Measurements from ENCODE around the gene HECW1.

HECW1 gene

GRCh38 chr7:43273939-43274719 lies 161.7 kb downstream of the HECW1 start:
- no peak for DNase-seq

GRCh38 chr7:43274752-43275151 lies 162.3 kb downstream of the HECW1 start:
- DNase-seq, result no peak

GRCh38 chr7:43276547-43276946 lies 164.1 kb downstream of the HECW1 start:
- no peak for DNase-seq

GRCh38 chr7:43278088-43278644 lies 165.7 kb downstream of the HECW1 start:
- no peak for DNase-seq

DNA sequence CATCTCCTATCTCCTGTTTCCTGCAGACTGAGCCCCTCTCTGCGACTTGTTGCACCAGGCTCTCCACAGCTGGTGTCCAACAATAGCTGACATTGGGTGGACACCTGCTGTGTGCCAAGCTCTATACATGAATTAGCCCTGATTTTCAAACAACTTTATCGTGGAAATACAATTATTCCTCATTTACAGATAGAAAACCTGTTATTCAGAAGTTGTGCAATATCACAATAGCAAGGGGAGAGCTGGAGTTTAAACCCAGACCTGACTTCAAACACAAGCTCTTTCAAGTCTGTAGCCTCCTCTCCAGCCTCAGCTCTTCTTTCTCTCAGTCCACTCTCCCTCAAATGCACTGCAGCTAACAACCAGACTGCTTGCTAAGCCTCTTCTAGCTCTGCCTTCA lies 168.8 kb downstream of the HECW1 start:
- no peak for DNase-seq

GRCh38 chr7:43283706-43284105 lies 171.3 kb downstream of the HECW1 start:
- no peak for DNase-seq

GRCh38 chr7:43289826-43290225 lies 177.4 kb downstream of the HECW1 start:
- no peak for DNase-seq

DNA sequence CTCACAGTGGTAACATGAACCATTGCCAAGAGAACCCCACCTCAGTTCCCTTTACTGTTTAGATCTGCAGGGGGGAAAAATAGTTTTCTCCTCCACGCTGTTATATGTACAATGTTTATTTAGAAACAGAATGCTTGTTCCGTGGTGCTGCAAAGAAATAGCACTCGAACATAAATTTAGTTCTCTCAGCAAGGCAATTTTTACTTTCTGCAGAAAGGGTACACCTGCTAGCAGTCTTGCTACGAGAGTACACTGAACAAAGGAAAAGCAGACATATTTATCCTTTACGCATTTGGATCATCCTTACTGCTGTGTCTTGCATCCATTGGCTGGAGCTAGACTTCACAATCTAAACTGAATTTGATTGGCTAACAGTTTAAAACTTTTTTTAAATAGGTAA lies 178.5 kb downstream of the HECW1 start:
- no peak for DNase-seq

GRCh38 chr7:43291789-43292188 lies 179.3 kb downstream of the HECW1 start:
- no peak for DNase-seq

GRCh38 chr7:43292384-43292783 lies 179.9 kb downstream of the HECW1 start:
- no peak for DNase-seq

- DNase-seq, result no peak
Observed at GRCh38 chr7:43294080-43294630, 181.7 kb downstream of the HECW1 start.

DNA sequence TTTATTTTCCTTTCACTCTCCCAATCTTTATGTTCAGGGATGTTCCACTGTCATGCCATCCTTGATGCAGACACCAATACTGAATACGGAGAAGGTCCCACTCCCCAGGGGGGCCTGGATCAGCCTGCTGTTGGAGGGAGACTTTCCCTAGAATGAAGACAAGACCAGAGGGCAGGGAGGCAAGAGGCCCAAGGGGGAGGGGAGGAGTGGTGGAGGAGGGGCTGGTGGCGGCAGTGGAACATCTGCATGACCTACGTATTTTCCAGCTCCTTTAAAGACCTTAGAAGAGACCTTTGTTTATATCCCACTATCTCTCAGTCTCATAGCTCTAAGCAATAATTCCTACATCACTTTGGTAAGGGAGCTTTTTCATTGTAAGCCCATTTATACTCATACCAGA lies 183.0 kb downstream of the HECW1 start:
- DNase-seq, result no peak

DNA sequence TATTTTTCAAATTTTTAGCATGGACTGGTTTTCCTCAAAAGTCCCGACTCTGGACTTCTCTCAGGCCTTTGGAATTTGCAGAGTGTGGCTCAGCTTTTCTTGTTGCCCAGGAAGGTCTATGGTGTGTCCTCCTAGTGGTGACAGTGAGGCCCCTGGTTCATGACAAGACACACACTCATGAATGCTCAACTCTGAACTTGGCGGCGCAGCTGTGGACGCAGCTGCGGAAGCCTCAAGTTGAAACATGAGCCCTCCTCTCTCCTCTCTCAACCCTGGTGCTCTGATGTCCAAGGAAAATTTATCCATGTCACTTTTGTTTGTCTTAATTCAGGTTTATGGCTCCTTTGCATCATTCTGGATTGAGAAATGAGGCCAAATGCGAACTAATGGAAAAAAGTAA lies 183.9 kb downstream of the HECW1 start:
- no peak for DNase-seq

- DNase-seq, result no peak
Observed at GRCh38 chr7:43298617-43299016, 186.2 kb downstream of the HECW1 start.

- no peak for DNase-seq
Observed at GRCh38 chr7:43300121-43300520, 187.7 kb downstream of the HECW1 start.

GRCh38 chr7:43302211-43302711 lies 189.8 kb downstream of the HECW1 start:
- DNase-seq, result no peak

- DNase-seq, result no peak
Observed at GRCh38 chr7:43302773-43303460, 190.5 kb downstream of the HECW1 start.

GRCh38 chr7:43303740-43304241 lies 191.3 kb downstream of the HECW1 start:
- DNase-seq, result no peak

GRCh38 chr7:43306404-43306803 lies 194.0 kb downstream of the HECW1 start:
- DNase-seq, result no peak

GRCh38 chr7:43307522-43307921 lies 195.1 kb downstream of the HECW1 start:
- no peak for DNase-seq

DNA sequence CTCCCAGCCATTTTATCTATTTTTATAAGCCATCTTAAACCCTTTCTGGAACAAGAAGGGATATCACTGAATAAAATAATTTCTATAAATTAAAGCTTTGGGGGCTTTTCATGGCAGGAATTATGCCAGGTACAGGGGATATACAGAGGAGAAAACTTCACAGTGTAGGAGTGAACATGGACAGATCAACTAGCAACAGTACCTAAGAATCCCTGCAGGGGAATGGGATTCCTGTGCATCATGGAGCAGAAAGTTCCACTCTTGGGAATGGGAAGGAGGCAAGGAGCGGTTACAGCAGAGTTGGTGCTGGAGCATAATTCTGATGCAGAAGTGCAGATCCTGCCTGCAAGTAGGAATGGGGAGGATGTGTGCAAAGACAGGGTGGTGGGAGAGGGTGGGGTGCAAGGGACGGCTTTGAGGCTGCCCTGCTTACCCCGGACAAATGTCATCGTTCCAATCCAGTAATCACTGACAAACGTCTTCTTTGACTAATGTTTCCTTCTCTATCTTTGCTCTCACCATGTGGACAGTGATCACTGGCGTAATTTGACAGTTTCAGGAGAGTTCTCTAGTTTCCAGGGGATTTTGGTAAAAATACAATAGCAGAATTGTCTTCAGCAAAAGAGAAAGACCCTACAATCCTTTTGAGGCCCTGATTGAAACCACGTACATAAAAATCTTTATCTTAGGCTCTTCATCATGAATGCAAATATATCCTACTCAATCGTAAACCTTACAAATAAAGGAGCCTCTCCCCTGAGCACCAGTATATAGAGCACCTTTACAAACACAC lies 196.7 kb downstream of the HECW1 start:
- DNase-seq, result no peak

GRCh38 chr7:43309706-43310022 lies 197.2 kb downstream of the HECW1 start:
- DNase-seq, result no peak

DNA sequence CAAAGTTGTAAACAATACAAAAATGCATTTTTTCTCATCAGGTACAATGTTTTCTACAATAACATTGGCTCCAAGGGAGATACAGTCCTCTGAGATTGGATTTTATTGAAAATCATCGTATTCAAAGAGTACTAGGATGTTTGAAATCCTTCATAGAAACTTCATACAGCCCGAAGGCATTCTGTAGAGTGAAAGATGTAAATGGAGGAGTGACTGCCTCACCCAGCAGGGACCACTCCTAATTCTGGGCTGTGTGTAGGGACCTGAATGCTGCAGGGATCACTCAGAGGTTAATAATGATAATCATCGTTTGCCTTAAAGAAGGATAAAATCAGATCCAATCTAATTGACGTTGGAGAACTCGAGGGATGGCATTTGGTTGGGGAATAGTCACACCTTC lies 198.6 kb downstream of the HECW1 start:
- DNase-seq, result no peak

All from activated gamma-delta T cell treated with Interleukin-2 at 50 U/mL for 16 hours (primary cell).